CD4-positive, alpha-beta memory T cell (primary cell): Measurements from ENCODE around the gene HOXD11. TPM values are rescaled to one million over a fixed set of nuclear protein-coding genes. Genes with fewer than 3 reads are reported as not detected.
A peak's percentile ranks its signal among the peaks of the same experiment; 100 is the strongest.

Experiments
- CTCF ChIA-PET: fragments of 350-600 bp; sonication (Branson Sonifier 250); formaldehyde crosslinking; loops from one replicate; lab custom pipeline; 2021; ENCODE audit warnings: inconsistent platforms; ENCODE audit not compliant: partially characterized antibody; lab: Charles Lee
- POLR2A ChIA-PET: fragments of 350-600 bp; sonication (Branson Sonifier 250); formaldehyde crosslinking; loops from one replicate; lab custom pipeline; 2021; ENCODE audit not compliant: partially characterized antibody; lab: Charles Lee
- DNase-seq, 5 donors: peaks; one replicate each; pipeline versions ENCODE4 v3.0.0 to v3.0.0-alpha.2; 2020 to 2022; ENCODE audit warnings: mixed read lengths in 1 of 5
- H3K27ac ChIP-seq: one replicate; pipeline ENCODE4 v1.7.0; 2013; ENCODE audit warnings: low read depth, low read length
- H3K27me3 ChIP-seq: 2 replicates; pipeline ENCODE4 v1.7.0; 2013; ENCODE audit warnings: mild to moderate bottlenecking, low read length, moderate library complexity; ENCODE audit not compliant: insufficient read depth
- H3K36me3 ChIP-seq: 2 replicates; pipeline ENCODE4 v1.7.0; 2013; ENCODE audit warnings: mild to moderate bottlenecking, low read length, moderate library complexity; ENCODE audit not compliant: insufficient read depth
- H3K4me1 ChIP-seq: 2 replicates; pipeline ENCODE4 v1.7.0; 2013; ENCODE audit warnings: mild to moderate bottlenecking, low read length, moderate library complexity; ENCODE audit not compliant: insufficient read depth
- H3K4me3 ChIP-seq, 2 donors: one replicate each; pipeline ENCODE4 v1.7.0; 2013; ENCODE audit warnings: low read length in 2 of 2, mild to moderate bottlenecking in 1 of 2
- H3K9me3 ChIP-seq, 2 donors: one replicate each; pipeline ENCODE4 v1.7.0; 2013; ENCODE audit warnings: low read length in 2 of 2, control low read depth in 1 of 2; ENCODE audit not compliant: control insufficient read depth in 1 of 2
- H3K27ac Mint-ChIP-seq, 7 donors: one replicate each; pipeline ENCODE4 v1.8.0; 2020 to 2021; ENCODE audit warnings: mixed read lengths in 7 of 7, mild to moderate bottlenecking in 6 of 7, inconsistent platforms in 3 of 7, moderate library complexity in 3 of 7
- H3K27me3 Mint-ChIP-seq, 2 donors: one replicate each; pipeline ENCODE4 v1.8.0; 2020 to 2021; ENCODE audit warnings: mixed read lengths in 2 of 2
- H3K36me3 Mint-ChIP-seq, 2 donors: one replicate each; pipeline ENCODE4 v1.8.0; 2020 to 2021; ENCODE audit warnings: mixed read lengths in 2 of 2, inconsistent platforms in 1 of 2, mild to moderate bottlenecking in 1 of 2
- H3K4me1 Mint-ChIP-seq, 4 donors: one replicate each; pipeline ENCODE4 v1.8.0; 2020 to 2021; ENCODE audit warnings: mixed read lengths in 4 of 4, mild to moderate bottlenecking in 1 of 4
- H3K4me3 Mint-ChIP-seq, 8 donors: one replicate each; pipeline ENCODE4 v1.8.0; 2020 to 2021; ENCODE audit warnings: mixed read lengths in 8 of 8, mild to moderate bottlenecking in 7 of 8, moderate library complexity in 6 of 8, inconsistent platforms in 3 of 8
- H3K9me3 Mint-ChIP-seq, 8 donors: one replicate each; pipeline ENCODE4 v1.8.0; 2020 to 2021; ENCODE audit warnings: mixed read lengths in 8 of 8, mild to moderate bottlenecking in 5 of 8, inconsistent platforms in 3 of 8, moderate library complexity in 1 of 8
- intact Hi-C: fragments of 100-400 bp; cut with micrococcal nuclease; formaldehyde crosslinking; loops from one replicate; pipeline ENCODE4 v1.15.1; 2023
- polyA plus RNA-seq, 2 donors: library from polyadenylated mRNA; unstranded; fragments of 300-500 nt; fragmentation: Illumina TruSeq; gene quantifications; one replicate each; pipeline ENCODE4 v1.2.3, GENCODE V29; 2021
- total RNA-seq, 2 experiments: library from RNA; stranded (reverse); gene quantifications; one replicate each; pipeline ENCODE4 v1.2.3, GENCODE V29; 2021

HOXD11 gene
- total RNA-seq (not detected), polyA plus RNA-seq (not detected)

DNA sequence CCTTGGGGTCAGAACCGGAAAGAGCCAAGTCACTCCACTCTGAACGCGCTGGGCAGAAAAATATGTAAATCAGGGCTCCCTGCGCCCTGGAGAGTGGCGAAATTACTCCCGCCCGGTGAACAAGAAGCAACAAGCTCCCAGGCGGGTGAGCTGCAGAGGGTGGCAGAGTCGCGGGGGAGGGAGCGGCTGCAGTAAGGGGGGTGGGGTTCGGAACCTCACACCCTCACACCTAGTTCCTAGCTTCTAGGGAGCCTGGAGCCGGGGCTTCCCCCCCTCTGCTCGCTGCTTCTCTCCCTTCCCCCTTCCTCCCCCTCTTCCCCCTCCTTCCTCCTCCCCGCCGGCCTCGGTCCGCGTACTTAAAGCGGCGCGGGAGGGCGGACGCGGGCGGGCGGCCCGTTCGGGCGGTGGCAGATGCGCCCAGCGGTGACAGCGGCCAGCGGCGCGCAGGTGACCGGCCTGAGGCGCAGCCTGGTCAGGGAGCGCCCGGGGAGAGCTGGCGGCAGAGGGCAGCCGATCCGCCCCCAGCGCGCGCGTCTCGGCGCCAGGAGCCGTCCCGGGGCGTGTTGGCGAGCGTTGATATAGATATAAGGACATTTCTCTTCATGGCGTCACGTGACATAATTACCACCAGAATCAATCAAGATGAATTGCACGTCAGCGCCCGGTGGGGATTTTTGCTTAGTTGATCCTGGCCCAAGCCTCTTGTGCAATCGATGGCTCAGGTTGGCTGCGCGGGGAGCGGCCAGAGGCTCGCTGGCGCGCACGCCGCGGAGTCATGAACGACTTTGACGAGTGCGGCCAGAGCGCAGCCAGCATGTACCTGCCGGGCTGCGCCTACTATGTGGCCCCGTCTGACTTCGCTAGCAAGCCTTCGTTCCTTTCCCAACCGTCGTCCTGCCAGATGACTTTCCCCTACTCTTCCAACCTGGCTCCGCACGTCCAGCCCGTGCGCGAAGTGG is at the start of gene HOXD11:
Gene HOXD11 (plus strand): TSS at position 700 of the 959 bp plus-strand sequence. CDS start 76 bp downstream, at position 776.
- Histone ChIP-seq H3K36me3 (no peaks in the 10 kb centered on the region), H3K4me3 (no peak within 1 kb of the TSS), H3K4me1 (peaks cover 10% of the 10 kb centered on the region), H3K27ac (no peak within 1 kb of the TSS), H3K27me3 (peaks cover 77% of the 10 kb centered on the region), H3K9me3 (no peaks in the 10 kb centered on the region)
- peak within 1 kb of the TSS in 4 of 7 donors; percentile 12 to 93 (median 79) for H3K27ac Mint-ChIP-seq
- H3K4me1 Mint-ChIP-seq, result peaks cover 10 to 48% (median 28%) of the 10 kb centered on the region in 4 donors
- DNase-seq, result no peak
- no peaks in the 10 kb centered on the region for H3K36me3 Mint-ChIP-seq
- H3K9me3 Mint-ChIP-seq, result peaks cover 0 to 28% (median 22%) of the 10 kb centered on the region in 8 donors
- H3K4me3 Mint-ChIP-seq, result peak within 1 kb of the TSS; percentile 63 to 84 (median 77)
- peaks cover 76 to 78% of the 10 kb centered on the region in 2 donors for H3K27me3 Mint-ChIP-seq
- CTCF ChIA-PET, result no interaction called here
- intact Hi-C loops, result no loop called here
- POLR2A ChIA-PET, result no interaction called here

DNA sequence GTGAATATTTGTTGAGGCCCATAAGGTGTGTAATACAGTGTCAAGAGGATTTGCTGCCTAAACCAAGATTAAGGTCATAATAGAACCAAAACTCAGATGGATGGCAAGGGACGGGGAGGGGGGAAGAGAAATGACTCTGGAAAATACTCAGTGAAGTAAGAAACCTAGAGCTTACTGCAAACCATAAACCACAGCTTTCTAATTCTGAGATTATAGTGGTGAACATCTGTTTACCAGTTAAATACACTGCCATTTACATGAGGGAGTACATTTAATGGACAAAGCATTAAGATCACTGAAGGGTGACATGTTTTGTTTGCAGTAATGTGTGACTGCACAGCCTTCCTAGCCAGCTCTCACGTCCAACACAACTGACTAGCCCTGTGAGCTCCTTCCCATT is 43.1 kb upstream of the HOXD11 start:
- ChIA-PET POLR2A (no interaction called here), CTCF (no interaction called here)
- H3K4me1 Mint-ChIP-seq, result peaks cover 0 to 17% (median 5%) of the 10 kb centered on the region in 4 donors
- peaks cover 48 to 49% of the 10 kb centered on the region in 2 donors for H3K27me3 Mint-ChIP-seq
- H3K27ac Mint-ChIP-seq, result no peak overlapping the region
- peaks cover 6% of the 10 kb centered on the region for H3K4me1 ChIP-seq
- intact Hi-C loops, result no loop called here
- H3K9me3 ChIP-seq, result no peaks in the 10 kb centered on the region
- H3K9me3 Mint-ChIP-seq, result peaks cover 0 to 5% (median under 1%) of the 10 kb centered on the region in 8 donors
- no peaks in the 10 kb centered on the region for H3K36me3 ChIP-seq
- no peak overlapping the region for H3K4me3 Mint-ChIP-seq
- no peak for DNase-seq
- peaks cover 9% of the 10 kb centered on the region for H3K27me3 ChIP-seq
- H3K4me3 ChIP-seq, result no peak overlapping the region
- no peaks in the 10 kb centered on the region for H3K36me3 Mint-ChIP-seq
- no peak overlapping the region for H3K27ac ChIP-seq

DNA sequence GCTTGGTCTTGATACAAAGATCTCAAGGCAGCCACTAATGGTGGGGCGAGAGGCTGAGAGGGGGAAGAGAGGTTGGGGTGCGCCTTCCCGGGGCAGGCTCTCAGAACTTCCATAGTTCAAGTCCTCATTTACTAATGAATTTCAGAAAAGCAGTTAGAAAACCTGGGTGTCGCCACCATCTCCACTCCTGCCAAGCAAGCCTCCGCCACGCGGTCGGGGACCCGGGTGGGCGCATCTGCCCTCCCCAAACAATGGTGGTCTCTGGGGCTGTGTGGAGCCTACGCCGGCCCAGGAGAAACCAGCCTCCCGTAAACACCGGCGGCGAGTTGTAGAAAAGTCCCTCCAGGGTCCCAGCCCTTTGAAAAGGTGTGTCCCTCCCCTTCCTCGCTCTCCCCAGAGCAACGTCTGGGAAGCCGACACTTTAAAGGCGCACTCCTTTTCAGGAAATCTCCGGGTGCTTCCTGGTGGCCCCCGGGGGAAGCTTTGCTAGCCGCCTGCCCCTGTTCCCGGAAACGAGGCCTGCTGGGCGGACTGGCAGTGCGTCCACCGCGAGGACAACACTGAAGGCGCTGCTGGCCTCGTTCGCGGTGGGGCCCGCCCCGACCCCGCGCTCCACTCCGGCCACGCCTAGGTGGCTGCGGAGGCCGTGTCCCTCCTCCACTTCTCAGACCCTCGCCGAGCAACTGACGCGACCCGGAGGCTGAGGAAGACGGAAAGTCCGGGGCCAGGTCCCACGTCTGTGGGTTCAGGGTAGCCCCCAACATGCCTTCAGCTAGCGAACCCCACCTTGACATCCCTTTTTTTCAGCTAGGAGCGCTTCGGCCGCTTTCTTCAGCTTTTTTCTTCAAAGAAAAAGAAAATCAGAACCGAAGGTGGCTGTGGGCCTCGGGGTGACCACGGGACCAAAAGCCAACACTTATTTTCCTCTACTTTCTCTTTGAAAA is 40.2 kb upstream of the HOXD11 start:
- no peak overlapping the region for H3K4me3 ChIP-seq
- H3K4me1 ChIP-seq, result peaks cover 6% of the 10 kb centered on the region
- H3K36me3 Mint-ChIP-seq, result no peaks in the 10 kb centered on the region
- H3K36me3 ChIP-seq, result no peaks in the 10 kb centered on the region
- no peak overlapping the region for H3K27ac Mint-ChIP-seq
- H3K27me3 Mint-ChIP-seq, result peaks cover 63% of the 10 kb centered on the region in 2 donors
- CTCF ChIA-PET, result no interaction called here
- no peak overlapping the region for H3K27ac ChIP-seq
- intact Hi-C loops, result no loop called here
- H3K27me3 ChIP-seq, result peaks cover 34% of the 10 kb centered on the region
- peak overlapping the region in 1 of 8 donors; percentile 34 for H3K4me3 Mint-ChIP-seq
- POLR2A ChIA-PET, result no interaction called here
- no peaks in the 10 kb centered on the region for H3K9me3 ChIP-seq
- H3K4me1 Mint-ChIP-seq, result peaks cover 0 to 19% (median 5%) of the 10 kb centered on the region in 4 donors
- DNase-seq, result no peak
- H3K9me3 Mint-ChIP-seq, result peaks cover 0 to 6% (median 0%) of the 10 kb centered on the region in 8 donors

DNA sequence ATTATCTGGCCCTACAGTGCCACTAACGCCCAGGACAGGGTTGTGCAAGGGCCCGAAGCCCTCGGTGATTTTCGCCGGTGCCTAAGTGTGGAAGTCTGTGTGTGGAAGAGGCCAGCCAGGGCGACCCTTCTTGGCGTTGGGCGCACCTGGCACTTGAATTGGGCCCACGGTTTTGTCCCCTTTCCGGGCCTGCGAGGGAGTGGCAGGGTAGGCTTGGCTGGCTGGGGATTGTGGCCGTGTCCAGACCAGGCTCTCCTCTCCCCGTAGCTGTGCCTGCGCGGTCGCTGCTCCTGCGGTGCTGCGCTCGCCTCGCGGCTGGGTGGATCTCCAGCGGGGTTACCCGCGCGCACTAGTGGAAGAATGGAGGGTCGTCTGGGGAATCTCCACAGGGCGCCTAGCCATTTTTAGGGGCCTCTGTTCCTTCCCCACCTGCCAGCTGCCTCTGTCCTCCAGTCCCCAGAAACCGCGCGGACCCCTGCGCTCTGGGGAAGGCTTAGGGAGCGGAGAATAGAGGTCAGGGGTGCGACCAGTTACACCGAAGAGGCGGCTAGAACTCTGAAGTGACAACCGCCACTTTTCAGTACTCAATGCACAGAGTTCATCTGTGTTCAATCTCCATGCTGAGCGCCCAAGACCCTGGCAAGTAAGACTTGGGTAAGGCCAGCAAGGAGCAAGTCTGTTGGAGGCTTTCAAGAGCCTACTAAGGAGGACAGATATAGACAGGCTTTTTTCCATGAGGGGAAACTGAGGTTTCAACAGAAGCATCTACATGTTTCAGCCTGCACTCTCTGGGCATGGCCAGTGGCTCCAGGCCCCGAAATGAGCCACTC is 39.3 kb upstream of the HOXD11 start:
- peaks cover 0 to 6% (median 2%) of the 10 kb centered on the region in 8 donors for H3K9me3 Mint-ChIP-seq
- no peak overlapping the region for H3K4me3 ChIP-seq
- CTCF ChIA-PET, result no interaction called here
- no peak for DNase-seq
- POLR2A ChIA-PET, result no interaction called here
- no peaks in the 10 kb centered on the region for H3K36me3 ChIP-seq
- H3K4me1 Mint-ChIP-seq, result peaks cover 0 to 23% (median 5%) of the 10 kb centered on the region in 4 donors
- H3K27me3 ChIP-seq, result peaks cover 41% of the 10 kb centered on the region
- H3K27me3 Mint-ChIP-seq, result peaks cover 64 to 68% of the 10 kb centered on the region in 2 donors
- intact Hi-C loops, result no loop called here
- no peak overlapping the region for H3K27ac ChIP-seq
- no peak overlapping the region for H3K27ac Mint-ChIP-seq
- H3K9me3 ChIP-seq, result no peaks in the 10 kb centered on the region
- no peaks in the 10 kb centered on the region for H3K36me3 Mint-ChIP-seq
- peak overlapping the region in 1 of 8 donors; percentile 3 for H3K4me3 Mint-ChIP-seq
- H3K4me1 ChIP-seq, result peaks cover 6% of the 10 kb centered on the region

- Histone ChIP-seq H3K9me3 (no peaks in the 10 kb centered on the region), H3K4me3 (no peak overlapping the region), H3K4me1 (peaks cover 6% of the 10 kb centered on the region), H3K27ac (no peak overlapping the region), H3K36me3 (no peaks in the 10 kb centered on the region), H3K27me3 (peaks cover 48% of the 10 kb centered on the region)
- intact Hi-C loops, result no loop called here
- POLR2A ChIA-PET, result no interaction called here
- Mint-ChIP-seq H3K27ac (no peak overlapping the region), H3K27me3 (peaks cover 68 to 74% of the 10 kb centered on the region in 2 donors), H3K9me3 (peaks cover 0 to 6% (median 3%) of the 10 kb centered on the region in 8 donors), H3K36me3 (no peaks in the 10 kb centered on the region), H3K4me1 (peaks cover 0 to 23% (median 5%) of the 10 kb centered on the region in 4 donors), H3K4me3 (peak overlapping the region in 2 of 8 donors; percentile 14 to 41)
- no peak for DNase-seq
- CTCF ChIA-PET, result no interaction called here
These were observed 38.7 kb upstream of the HOXD11 start for GRCh38 chr2:176068419-176068832.

DNA sequence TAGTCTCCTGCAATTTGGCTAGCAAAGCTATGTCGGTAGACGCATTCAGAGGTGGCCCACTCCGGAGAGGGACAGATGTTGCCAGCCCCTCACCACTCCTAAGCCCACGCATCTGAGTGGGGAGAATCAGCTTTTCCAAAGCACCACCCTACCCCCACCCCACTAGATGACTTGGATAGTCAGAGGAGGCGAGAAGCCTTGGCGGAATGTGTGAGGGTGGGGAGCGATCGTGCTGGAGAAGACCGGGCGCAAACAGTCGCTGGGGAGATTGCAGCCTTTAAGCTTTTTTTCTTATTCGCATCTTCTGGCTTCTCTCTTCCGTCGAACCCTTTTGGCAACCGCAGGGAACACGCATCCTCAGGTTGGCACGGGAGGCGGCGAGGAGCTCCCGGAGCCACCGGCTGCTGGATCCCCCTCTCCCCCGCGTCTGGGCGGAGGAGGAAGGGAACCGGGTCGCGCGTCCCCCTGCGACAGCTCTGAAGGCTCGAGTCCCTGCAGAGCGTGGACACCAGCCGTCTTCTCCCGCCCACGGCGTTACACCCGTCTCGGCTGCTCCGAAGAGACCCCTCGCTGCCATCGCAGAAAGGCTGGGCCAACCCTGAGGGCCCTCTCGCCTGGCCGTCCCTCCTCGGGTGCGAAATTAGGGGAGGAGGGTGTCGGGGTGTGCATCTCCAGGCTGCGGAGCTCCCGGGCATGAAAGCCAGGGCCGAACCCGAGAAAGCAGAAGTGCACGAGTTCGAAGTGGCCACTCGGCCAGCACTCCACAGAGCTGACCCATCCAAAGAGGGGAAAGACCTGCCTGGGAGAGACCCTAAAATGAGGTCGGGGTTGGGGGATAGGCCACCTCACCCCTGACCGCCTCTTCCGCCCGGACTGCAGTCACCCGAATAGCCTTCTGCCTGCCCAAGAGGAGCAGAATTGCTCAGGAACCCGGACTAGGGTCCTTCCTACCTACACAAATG is 35.5 kb upstream of the HOXD11 start:
- peaks cover 75% of the 10 kb centered on the region for H3K27me3 ChIP-seq

More for the DNA sequence above, 35.5 kb upstream of the HOXD11 start:
- DNase-seq, result no peak
- H3K4me1 ChIP-seq, result peaks cover 6% of the 10 kb centered on the region
- Mint-ChIP-seq H3K4me1 (peaks cover 0 to 23% (median 3%) of the 10 kb centered on the region in 4 donors), H3K9me3 (peaks cover 0 to 25% (median 15%) of the 10 kb centered on the region in 8 donors), H3K4me3 (peak overlapping the region in 2 of 8 donors; percentile 4 to 22), H3K27me3 (peaks cover 70 to 73% of the 10 kb centered on the region in 2 donors), H3K36me3 (no peaks in the 10 kb centered on the region), H3K27ac (no peak overlapping the region)
- no peak overlapping the region for H3K4me3 ChIP-seq
- intact Hi-C loops, result no loop called here
- ChIA-PET POLR2A (no interaction called here), CTCF (no interaction called here)
- H3K27ac ChIP-seq, result no peak overlapping the region
- H3K36me3 ChIP-seq, result no peaks in the 10 kb centered on the region
- no peaks in the 10 kb centered on the region for H3K9me3 ChIP-seq
